Measurements from ENCODE around the gene CWC27. TPM values are rescaled to one million over a fixed set of nuclear protein-coding genes. Genes with fewer than 3 reads are reported as not detected.

Gene CWC27
- total RNA-seq, 4 donors from 2014 or later: 12.3 to 21.2 (median 13.4) TPM

- peaks cover 25 to 35% (median 32%) of the 10 kb centered on the region in 4 donors for H3K4me1 ChIP-seq
- H3K27me3 ChIP-seq: no peaks in the 10 kb centered on the region
- peak overlapping the region in 1 of 4 donors; percentile 68 for H3K4me3 ChIP-seq
- peak overlapping the region; percentile 90 to 95 (median 94) for H3K27ac ChIP-seq (replicated peaks in 1 of 4)
- WGBS: 94% methylated on average over 9 of the region's 9 CpGs
- no peak for DNase-seq (ENCODE audit: extremely low spot score)
- intact Hi-C loops (cut with DNase I): loop anchor here (10.0 kb wide), 1 partner anchor 79 kb away; no protein-coding TSS in a partner anchor
- H3K36me3 ChIP-seq: no peaks in the 10 kb centered on the region
- H3K9me3 ChIP-seq: no peaks in the 10 kb centered on the region
- TF ChIP-seq POLR2A (IDR thresholded peaks at IDR 0.05; ENCODE audit: low read depth) (no peak), CTCF (IDR thresholded peaks at IDR 0.05) (no peak), POLR2AphosphoS5 (IDR thresholded peaks at IDR 0.05) (no peak), EP300 (IDR thresholded peaks at IDR 0.05) (no peak)
Observed at GRCh38 chr5:65034029-65034812, 265.5 kb downstream of the CWC27 start.

GRCh38 chr5:65034813-65035209, 266.1 kb downstream of the CWC27 start:
- H3K4me1 ChIP-seq: peaks cover 25 to 35% (median 32%) of the 10 kb centered on the region in 4 donors
- intact Hi-C loops (cut with DNase I): loop anchor here (5.0 to 10.0 kb wide), 3 partner anchors 67 to 447 kb away; partner anchors contain the start of gene ADAMTS6
- peak overlapping the region; percentile 90 to 95 (median 94) for H3K27ac ChIP-seq (replicated peaks in 1 of 4)
- peak overlapping the region; percentile 68 to 86 (median 70) for H3K4me3 ChIP-seq
- TF ChIP-seq EP300 (IDR thresholded peaks at IDR 0.05) (no peak), CTCF (IDR thresholded peaks at IDR 0.05) (no peak), POLR2AphosphoS5 (IDR thresholded peaks at IDR 0.05) (no peak), POLR2A (IDR thresholded peaks at IDR 0.05; ENCODE audit: low read depth) (no peak)
- 67% methylated on average over 13 of the region's 14 CpGs for WGBS
- H3K27me3 ChIP-seq: no peaks in the 10 kb centered on the region
- H3K9me3 ChIP-seq: no peaks in the 10 kb centered on the region
- no peaks in the 10 kb centered on the region for H3K36me3 ChIP-seq
- no peak for DNase-seq (ENCODE audit: extremely low spot score)

GRCh38 chr5:65035211-65036206, 266.8 kb downstream of the CWC27 start:
- Histone ChIP-seq H3K4me1 (peaks cover 25 to 35% (median 32%) of the 10 kb centered on the region in 4 donors), H3K27me3 (no peaks in the 10 kb centered on the region), H3K4me3 (peak overlapping the region; percentile 68 to 86 (median 70)), H3K9me3 (no peaks in the 10 kb centered on the region), H3K36me3 (no peaks in the 10 kb centered on the region), H3K27ac (replicated peaks in 1 of 4) (peak overlapping the region; percentile 90 to 95 (median 94))
- peak; percentile 96 for DNase-seq (ENCODE audit: extremely low spot score)
- TF ChIP-seq POLR2A (IDR thresholded peaks at IDR 0.05; ENCODE audit: low read depth) (peak; percentile 3), POLR2AphosphoS5 (IDR thresholded peaks at IDR 0.05) (peak; percentile 79 to 82), EP300 (IDR thresholded peaks at IDR 0.05) (no peak)
- intact Hi-C loops (cut with DNase I): loop anchor here (5.0 to 10.0 kb wide), 3 partner anchors 67 to 447 kb away; partner anchors contain the start of gene ADAMTS6
- 2% methylated on average over 38 of the region's 68 CpGs for WGBS

GRCh38 chr5:65037831-65038815, 269.4 kb downstream of the CWC27 start:
- Histone ChIP-seq H3K4me1 (peaks cover 25 to 41% (median 32%) of the 10 kb centered on the region in 4 donors), H3K9me3 (no peaks in the 10 kb centered on the region), H3K36me3 (no peaks in the 10 kb centered on the region), H3K27ac (replicated peaks in 1 of 4) (peak overlapping the region; percentile 90 to 95 (median 94)), H3K27me3 (no peaks in the 10 kb centered on the region), H3K4me3 (no peak overlapping the region)
- TF ChIP-seq POLR2A (IDR thresholded peaks at IDR 0.05; ENCODE audit: low read depth) (no peak), CTCF (IDR thresholded peaks at IDR 0.05) (peak in 2 of 3 experiments; percentile 11 to 28), EP300 (IDR thresholded peaks at IDR 0.05) (no peak), POLR2AphosphoS5 (IDR thresholded peaks at IDR 0.05) (no peak)
- no peak for DNase-seq (ENCODE audit: extremely low spot score)
- intact Hi-C loops (cut with DNase I): loop anchor here (5.0 to 10.0 kb wide), 3 partner anchors 64 to 444 kb away; partner anchors contain the start of gene ADAMTS6
- WGBS: 64% methylated on average over 9 of the region's 9 CpGs

Data from esophagus muscularis mucosa (tissue), 4 donors.